Measurements from ENCODE around the gene NPHS1.

The NPHS1 gene

DNA sequence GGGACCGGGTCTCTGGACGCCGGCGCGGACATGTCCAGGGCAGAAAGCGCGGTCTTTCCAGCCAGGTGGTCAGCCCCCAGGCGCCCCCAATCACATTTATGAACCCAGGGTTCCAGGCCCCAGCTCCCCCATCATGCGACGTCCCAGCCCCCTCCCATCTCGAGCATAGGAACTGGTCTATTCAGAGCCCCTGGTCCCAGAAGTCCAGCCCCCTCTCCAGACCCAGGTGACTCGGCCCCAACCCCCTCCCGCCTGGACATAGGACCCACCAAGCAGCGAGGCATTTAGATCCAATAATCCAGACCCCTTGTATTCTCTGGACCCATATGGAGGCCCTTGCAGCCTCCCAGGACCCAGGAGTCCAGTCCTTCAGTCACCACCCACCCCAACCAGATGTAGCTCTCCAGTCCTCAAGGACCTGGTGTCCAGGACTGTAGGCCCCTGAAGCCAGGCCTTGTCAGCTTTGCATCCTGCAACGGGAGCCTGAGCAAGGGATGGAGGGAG lies 16.6 kb upstream of the NPHS1 start:
- H3K4me3 ChIP-seq (ENCODE audit: low read length), result peak overlapping the region; percentile 72
- peaks cover 20% of the 10 kb centered on the region for H3K36me3 ChIP-seq (ENCODE audit: insufficient read depth, low read length)
- H3K4me1 ChIP-seq (ENCODE audit: insufficient read depth, low read length), result peaks cover 14% of the 10 kb centered on the region
- H3K9me3 ChIP-seq (ENCODE audit: low read length), result no peaks in the 10 kb centered on the region
- no peak overlapping the region for H2AFZ ChIP-seq (ENCODE audit: low read depth, low read length)
- H3K27me3 ChIP-seq (ENCODE audit: insufficient read depth, low read length), result no peaks in the 10 kb centered on the region

DNA sequence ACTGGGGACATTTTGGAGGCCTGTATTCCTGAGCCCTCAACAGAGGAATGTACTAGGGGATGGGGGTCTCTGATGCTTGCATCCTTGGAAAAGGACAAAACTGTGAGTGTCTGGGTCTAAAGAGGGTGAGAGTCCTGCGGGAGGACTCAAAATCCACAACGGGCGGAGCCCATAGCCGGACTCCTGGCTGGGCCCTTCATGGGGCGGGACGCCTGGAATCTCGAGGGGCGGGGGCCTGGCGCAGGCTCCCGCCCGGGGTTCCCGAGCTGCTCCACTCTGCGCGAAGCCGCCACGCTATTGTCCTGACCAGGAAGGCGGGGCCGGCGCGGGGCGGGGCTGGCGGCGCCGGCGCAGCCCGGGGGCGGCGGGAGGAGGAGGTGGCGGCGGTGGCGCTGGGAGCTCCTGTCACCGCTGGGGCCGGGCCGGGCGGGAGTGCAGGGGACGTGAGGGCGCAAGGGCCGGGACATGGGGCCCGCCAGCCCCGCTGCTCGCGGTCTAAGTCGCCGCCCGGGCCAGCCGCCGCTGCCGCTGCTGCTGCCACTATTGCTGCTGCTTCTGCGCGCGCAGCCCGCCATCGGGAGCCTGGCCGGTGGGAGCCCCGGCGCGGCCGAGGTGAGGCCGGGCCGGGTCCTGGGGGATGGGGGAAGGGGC lies 16.0 kb upstream of the NPHS1 start, which contains the start of gene APLP1:
Gene APLP1 (plus strand): TSS at position 403 of the 651 bp plus-strand sequence. CDS start 63 bp downstream, at position 466.
- Histone ChIP-seq H3K4me1 (ENCODE audit: insufficient read depth, low read length) (peaks cover 14% of the 10 kb centered on the region), H3K36me3 (ENCODE audit: insufficient read depth, low read length) (peaks cover 15% of the 10 kb centered on the region), H3K4me3 (ENCODE audit: low read length) (peak within 1 kb of the TSS; percentile 72), H3K27me3 (ENCODE audit: insufficient read depth, low read length) (no peaks in the 10 kb centered on the region), H2AFZ (ENCODE audit: low read depth, low read length) (peak within 1 kb of the TSS; percentile 12), H3K9me3 (ENCODE audit: low read length) (no peaks in the 10 kb centered on the region)

DNA sequence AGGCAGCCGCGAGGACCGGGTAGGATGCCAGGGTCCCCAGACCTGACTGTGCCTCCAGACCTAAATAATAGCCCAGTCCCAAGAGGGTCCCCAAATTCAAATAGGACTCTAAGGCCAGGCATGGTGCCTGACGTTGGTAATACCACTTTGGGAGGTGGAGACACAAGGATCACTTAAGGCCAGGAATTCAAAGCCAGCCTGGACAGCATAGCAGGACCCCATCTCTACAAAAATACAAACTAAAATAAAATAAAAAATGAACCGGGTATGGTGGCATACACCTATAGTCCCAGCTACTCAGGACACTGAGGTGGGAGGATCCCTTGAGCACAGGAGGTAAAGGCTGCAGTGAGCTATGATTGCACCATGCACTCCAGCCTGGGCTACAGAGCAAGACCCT lies 10.7 kb upstream of the NPHS1 start:
- H3K4me1 ChIP-seq (ENCODE audit: insufficient read depth, low read length), result peaks cover 14% of the 10 kb centered on the region
- no peak overlapping the region for H3K4me3 ChIP-seq (ENCODE audit: low read length)
- H3K9me3 ChIP-seq (ENCODE audit: low read length), result no peaks in the 10 kb centered on the region
- H3K27me3 ChIP-seq (ENCODE audit: insufficient read depth, low read length), result no peaks in the 10 kb centered on the region
- no peaks in the 10 kb centered on the region for H3K36me3 ChIP-seq (ENCODE audit: insufficient read depth, low read length)
- no peak overlapping the region for H2AFZ ChIP-seq (ENCODE audit: low read depth, low read length)

DNA sequence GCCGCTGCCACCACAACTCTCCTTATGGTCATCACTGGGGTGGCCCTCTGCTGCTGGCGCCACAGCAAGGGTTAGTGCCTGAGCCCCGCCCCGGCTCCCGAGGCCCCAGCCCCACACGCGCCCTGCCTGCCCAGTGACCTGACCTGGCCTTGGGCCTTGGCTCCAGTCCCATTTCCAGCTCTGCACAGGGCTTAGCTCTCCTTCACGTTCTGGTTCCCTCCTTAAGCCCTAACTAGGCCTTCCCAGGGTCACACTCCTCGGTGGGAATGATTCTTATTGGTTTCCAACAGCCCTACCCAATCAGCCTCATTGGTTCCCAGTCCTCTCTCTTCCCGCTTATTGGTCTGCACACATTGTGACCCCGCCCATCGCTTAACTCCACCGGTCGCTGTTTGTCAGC lies 10.2 kb upstream of the NPHS1 start:
- H3K27me3 ChIP-seq (ENCODE audit: insufficient read depth, low read length), result no peaks in the 10 kb centered on the region
- H2AFZ ChIP-seq (ENCODE audit: low read depth, low read length), result no peak overlapping the region
- H3K4me1 ChIP-seq (ENCODE audit: insufficient read depth, low read length), result peaks cover 11% of the 10 kb centered on the region
- no peaks in the 10 kb centered on the region for H3K36me3 ChIP-seq (ENCODE audit: insufficient read depth, low read length)
- H3K9me3 ChIP-seq (ENCODE audit: low read length), result no peaks in the 10 kb centered on the region
- no peak overlapping the region for H3K4me3 ChIP-seq (ENCODE audit: low read length)

DNA sequence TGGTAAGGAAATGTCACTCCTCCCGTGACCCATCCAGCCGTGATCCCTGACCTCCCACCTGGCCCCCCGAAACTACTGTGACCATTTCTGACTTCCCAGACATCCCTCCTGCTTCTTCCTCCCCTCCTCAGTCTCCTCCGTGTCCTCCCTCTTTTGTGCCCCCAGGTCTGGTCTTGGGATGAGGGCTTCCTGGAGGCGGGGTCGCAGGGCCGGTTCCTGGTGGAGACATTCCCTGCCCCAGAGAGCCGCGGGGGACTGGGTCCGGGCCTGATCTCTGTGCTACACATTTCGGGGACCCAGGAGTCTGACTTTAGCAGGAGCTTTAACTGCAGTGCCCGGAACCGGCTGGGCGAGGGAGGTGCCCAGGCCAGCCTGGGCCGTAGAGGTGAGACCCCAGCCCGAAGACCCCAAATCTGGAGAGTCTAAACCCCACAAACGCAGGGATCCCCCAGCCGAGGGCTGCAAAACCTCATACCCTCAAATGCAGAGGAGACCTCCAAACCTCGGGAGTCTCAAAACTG lies 9.4 kb upstream of the NPHS1 start:
- Histone ChIP-seq H3K4me1 (ENCODE audit: insufficient read depth, low read length) (peaks cover 17% of the 10 kb centered on the region), H3K4me3 (ENCODE audit: low read length) (no peak overlapping the region), H3K36me3 (ENCODE audit: insufficient read depth, low read length) (no peaks in the 10 kb centered on the region), H3K9me3 (ENCODE audit: low read length) (no peaks in the 10 kb centered on the region), H2AFZ (ENCODE audit: low read depth, low read length) (no peak overlapping the region), H3K27me3 (ENCODE audit: insufficient read depth, low read length) (no peaks in the 10 kb centered on the region)

DNA sequence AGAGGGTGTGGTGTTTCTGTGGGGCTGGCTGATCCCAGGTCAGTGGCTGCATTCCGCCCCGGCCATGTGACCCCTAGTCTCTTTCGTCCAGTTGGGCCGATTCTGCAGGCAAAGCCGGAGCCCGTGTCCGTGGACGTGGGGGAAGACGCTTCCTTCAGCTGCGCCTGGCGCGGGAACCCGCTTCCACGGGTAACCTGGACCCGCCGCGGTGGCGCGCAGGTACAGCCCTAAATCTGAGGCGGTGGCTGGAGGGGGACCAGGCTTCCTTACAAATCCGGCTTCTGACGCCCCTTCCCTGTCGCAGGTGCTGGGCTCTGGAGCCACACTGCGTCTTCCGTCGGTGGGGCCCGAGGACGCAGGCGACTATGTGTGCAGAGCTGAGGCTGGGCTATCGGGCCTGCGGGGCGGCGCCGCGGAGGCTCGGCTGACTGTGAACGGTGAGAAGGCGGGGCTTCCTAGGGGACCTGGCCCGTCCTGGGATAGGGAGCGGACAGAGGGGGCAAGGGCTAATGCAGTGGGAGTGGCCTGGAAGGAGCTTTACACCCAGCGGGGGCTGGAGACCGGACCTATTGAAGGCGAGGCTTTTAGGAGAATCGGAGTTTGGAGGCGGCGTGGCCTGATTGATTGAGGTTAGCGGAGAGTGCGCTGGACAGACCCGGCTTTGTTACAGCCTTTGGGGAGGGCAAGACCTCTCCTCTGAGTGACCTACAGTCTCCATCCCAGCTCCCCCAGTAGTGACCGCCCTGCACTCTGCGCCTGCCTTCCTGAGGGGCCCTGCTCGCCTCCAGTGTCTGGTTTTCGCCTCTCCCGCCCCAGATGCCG lies 8.7 kb upstream of the NPHS1 start:
- Histone ChIP-seq H3K9me3 (ENCODE audit: low read length) (no peaks in the 10 kb centered on the region), H3K4me1 (ENCODE audit: insufficient read depth, low read length) (peaks cover 18% of the 10 kb centered on the region), H3K4me3 (ENCODE audit: low read length) (no peak overlapping the region), H3K27me3 (ENCODE audit: insufficient read depth, low read length) (no peaks in the 10 kb centered on the region), H3K36me3 (ENCODE audit: insufficient read depth, low read length) (no peaks in the 10 kb centered on the region), H2AFZ (ENCODE audit: low read depth, low read length) (no peak overlapping the region)

DNA sequence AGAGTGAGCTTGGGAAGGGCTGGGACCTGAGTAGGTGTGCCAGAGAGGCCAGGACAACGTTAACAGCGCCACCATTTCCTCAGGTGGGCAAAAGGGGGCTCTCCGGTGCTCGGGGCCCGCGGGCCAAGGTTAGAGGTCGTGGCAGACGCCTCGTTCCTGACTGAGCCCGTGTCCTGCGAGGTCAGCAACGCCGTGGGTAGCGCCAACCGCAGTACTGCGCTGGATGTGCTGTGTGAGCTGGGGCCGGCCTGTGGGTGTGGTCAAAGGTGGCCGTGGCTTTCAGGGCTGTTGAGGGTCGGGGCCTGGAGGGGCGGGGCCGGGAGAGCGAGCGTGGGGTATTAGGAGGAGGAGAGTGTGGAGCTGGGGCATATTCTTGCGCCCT lies 8.1 kb upstream of the NPHS1 start:
- Histone ChIP-seq H3K9me3 (ENCODE audit: low read length) (no peaks in the 10 kb centered on the region), H2AFZ (ENCODE audit: low read depth, low read length) (no peak overlapping the region), H3K36me3 (ENCODE audit: insufficient read depth, low read length) (no peaks in the 10 kb centered on the region), H3K4me1 (ENCODE audit: insufficient read depth, low read length) (peaks cover 24% of the 10 kb centered on the region), H3K4me3 (ENCODE audit: low read length) (no peak overlapping the region), H3K27me3 (ENCODE audit: insufficient read depth, low read length) (no peaks in the 10 kb centered on the region)

DNA sequence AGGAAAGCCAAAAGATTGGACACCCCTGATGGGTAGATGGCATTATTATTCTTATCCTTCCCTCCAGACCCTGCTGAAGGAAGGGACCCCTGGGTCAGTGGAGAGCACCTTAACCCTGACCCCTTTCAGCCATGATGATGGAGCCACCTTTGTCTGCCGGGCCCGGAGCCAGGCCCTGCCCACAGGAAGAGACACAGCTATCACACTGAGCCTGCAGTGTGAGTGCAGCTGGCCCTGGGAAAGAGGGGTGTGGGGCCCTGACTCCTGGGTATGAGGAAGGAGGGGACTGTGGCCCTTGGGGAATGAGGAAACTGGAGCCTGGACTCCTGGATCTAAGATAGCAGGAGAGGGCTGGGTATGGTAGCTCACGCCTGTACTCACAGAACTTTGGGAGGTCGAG lies 7.1 kb upstream of the NPHS1 start:
- H3K4me1 ChIP-seq (ENCODE audit: insufficient read depth, low read length), result peaks cover 33% of the 10 kb centered on the region

DNA sequence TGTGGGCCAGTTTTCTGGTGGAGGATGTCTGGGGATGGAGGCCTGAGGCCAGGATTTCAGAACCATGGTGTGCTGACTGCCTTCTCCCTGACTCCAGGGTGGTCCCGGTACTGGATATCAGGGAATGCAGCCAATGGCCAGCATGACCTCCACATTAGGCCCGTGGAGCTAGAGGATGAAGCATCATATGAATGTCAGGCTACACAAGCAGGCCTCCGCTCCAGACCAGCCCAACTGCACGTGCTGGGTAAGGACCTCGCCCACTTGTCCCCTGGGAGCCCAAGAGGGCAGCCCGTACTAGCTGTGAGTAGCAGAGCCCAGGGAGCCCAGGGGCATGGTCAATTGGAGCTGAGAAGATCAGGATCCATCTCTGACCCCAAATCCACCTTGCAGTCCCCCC lies 6.0 kb upstream of the NPHS1 start:
- Histone ChIP-seq H3K9me3 (ENCODE audit: low read length) (no peaks in the 10 kb centered on the region), H3K27me3 (ENCODE audit: insufficient read depth, low read length) (no peaks in the 10 kb centered on the region), H3K36me3 (ENCODE audit: insufficient read depth, low read length) (no peaks in the 10 kb centered on the region), H2AFZ (ENCODE audit: low read depth, low read length) (no peak overlapping the region), H3K4me1 (ENCODE audit: insufficient read depth, low read length) (peaks cover 33% of the 10 kb centered on the region), H3K4me3 (ENCODE audit: low read length) (no peak overlapping the region)

More for the DNA sequence above, 7.1 kb upstream of the NPHS1 start:
- no peaks in the 10 kb centered on the region for H3K36me3 ChIP-seq (ENCODE audit: insufficient read depth, low read length)
- no peaks in the 10 kb centered on the region for H3K9me3 ChIP-seq (ENCODE audit: low read length)
- H3K27me3 ChIP-seq (ENCODE audit: insufficient read depth, low read length), result no peaks in the 10 kb centered on the region
- H3K4me3 ChIP-seq (ENCODE audit: low read length), result no peak overlapping the region
- no peak overlapping the region for H2AFZ ChIP-seq (ENCODE audit: low read depth, low read length)

DNA sequence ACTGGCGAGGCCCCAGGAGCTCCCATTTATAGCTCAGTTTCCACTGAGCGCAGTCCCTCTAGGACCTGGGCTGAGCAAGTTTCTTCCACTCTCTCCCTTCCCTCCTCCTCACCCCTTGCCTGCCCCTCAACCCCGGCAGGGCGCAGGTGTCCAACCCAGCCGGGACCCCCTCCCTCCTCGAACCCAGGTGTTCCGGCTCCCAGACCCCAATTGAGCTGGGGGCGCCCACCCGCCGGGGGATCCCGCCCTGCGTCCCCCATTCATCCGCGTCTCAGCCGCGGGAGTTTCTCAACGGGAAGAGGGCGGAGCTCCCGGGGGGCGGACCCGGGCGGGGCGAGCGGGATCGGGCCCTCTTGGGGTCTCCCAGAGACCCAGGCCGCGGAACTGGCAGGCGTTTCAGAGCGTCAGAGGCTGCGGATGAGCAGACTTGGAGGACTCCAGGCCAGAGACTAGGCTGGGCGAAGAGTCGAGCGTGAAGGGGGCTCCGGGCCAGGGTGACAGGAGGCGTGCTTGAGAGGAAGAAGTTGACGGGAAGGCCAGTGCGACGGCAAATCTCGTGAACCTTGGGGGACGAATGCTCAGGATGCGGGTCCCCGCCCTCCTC lies 4.3 kb upstream of the NPHS1 start, which contains the start of gene KIRREL2:
Gene KIRREL2 (plus strand): TSS at position 366 of the 604 bp plus-strand sequence. CDS start 209 bp downstream, at position 575.
- H3K4me3 ChIP-seq (ENCODE audit: low read length), result peak within 1 kb of the TSS; percentile 70
- H3K4me1 ChIP-seq (ENCODE audit: insufficient read depth, low read length), result peaks cover 38% of the 10 kb centered on the region
- H3K36me3 ChIP-seq (ENCODE audit: insufficient read depth, low read length), result no peaks in the 10 kb centered on the region
- peaks cover under 1% of the 10 kb centered on the region for H3K27me3 ChIP-seq (ENCODE audit: insufficient read depth, low read length)
- H2AFZ ChIP-seq (ENCODE audit: low read depth, low read length), result peak within 1 kb of the TSS; percentile 59
- no peaks in the 10 kb centered on the region for H3K9me3 ChIP-seq (ENCODE audit: low read length)

DNA sequence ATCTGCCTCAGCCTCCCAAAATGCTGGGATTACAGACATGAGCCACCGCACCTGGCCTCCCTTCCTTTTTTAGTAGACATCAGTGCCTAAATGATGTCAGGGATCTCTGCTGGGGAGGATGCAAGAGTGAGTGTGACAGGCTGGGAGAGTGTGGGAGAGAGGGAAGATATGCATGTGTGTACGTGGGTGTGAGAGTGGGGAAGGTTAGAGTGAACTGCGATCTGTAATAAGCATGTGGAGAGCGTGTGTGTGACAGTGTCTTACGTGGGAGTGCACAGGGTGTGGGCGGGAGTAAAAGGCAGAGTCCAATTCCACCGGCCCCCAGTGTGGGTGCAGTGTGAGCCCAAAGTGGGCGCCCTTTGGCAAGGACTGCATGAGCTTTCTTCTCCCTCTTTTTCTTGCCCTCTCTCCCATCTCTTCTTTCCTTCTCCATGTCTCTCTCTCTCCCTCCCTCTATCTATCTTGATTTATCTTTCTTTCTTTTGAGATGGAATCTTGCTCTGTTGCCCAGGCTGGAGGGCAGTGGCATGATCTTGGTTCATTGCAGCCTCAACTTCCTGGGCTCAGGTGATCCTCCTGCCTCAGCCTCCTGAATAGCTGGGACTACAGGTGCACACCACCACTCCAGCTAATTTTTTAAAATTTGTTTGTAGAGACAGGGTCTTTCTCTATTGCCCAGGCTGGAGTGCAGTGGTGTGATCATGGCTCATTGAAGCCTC lies 893 bp upstream of the NPHS1 start:
- no peak overlapping the region for H3K4me3 ChIP-seq (ENCODE audit: low read length)
- no peaks in the 10 kb centered on the region for H3K36me3 ChIP-seq (ENCODE audit: insufficient read depth, low read length)
- no peaks in the 10 kb centered on the region for H3K9me3 ChIP-seq (ENCODE audit: low read length)
- H2AFZ ChIP-seq (ENCODE audit: low read depth, low read length), result no peak overlapping the region
- peaks cover 23% of the 10 kb centered on the region for H3K27me3 ChIP-seq (ENCODE audit: insufficient read depth, low read length)
- H3K4me1 ChIP-seq (ENCODE audit: insufficient read depth, low read length), result peaks cover 30% of the 10 kb centered on the region

DNA sequence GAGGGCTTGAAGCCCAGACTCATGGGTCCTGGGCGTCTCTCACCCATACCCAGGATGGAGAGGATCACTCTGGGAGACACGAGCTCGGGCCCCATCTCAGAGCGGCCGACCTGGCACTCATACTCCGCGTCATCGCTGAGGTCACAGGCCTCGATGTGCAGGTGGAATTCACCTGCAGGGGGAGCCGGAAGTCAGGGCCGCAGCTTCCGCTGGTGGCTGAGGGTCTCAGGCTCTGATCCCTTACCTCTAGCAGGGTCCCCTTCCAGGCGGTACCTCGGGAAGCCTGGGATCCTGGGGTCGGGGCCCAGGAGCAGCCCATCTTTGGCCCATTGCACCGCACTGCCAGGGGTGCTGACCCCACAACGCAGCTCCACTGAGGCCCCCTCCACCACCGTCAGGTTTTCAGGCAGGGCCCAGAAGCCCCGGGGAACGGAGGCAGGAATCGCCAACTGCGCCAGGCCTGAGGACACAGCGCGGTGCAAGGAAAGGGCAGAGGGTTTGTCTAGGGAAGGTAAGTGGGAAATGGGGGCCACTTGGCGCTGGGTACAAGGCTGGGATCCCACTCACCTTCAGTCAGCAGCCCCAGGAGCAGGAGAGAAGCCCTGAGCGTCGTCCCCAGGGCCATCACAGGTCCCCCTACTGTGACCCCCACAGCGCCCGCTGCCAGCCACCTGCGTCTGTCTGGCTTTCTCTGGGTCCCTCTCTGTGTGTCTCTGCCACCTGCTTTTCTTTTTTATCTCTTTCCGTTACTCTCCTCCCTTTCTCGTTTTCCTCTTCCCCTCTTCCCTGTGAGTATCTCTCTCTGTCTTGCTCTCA lies 883 bp downstream of the NPHS1 start:
- Histone ChIP-seq H3K27me3 (ENCODE audit: insufficient read depth, low read length) (peaks cover 31% of the 10 kb centered on the region), H3K4me1 (ENCODE audit: insufficient read depth, low read length) (peaks cover 20% of the 10 kb centered on the region), H2AFZ (ENCODE audit: low read depth, low read length) (no peak overlapping the region), H3K4me3 (ENCODE audit: low read length) (no peak overlapping the region), H3K36me3 (ENCODE audit: insufficient read depth, low read length) (no peaks in the 10 kb centered on the region), H3K9me3 (ENCODE audit: low read length) (no peaks in the 10 kb centered on the region)
